IPS DF 4.7 (cell line): ENCODE results near the gene CMC1.
A peak's percentile ranks its signal among the peaks of the same experiment; 100 is the strongest.
"Not testable (repeated sequence)": the region's sequence is repeated elsewhere in the genome, so short reads cannot be mapped to it uniquely, and the experiment has no call there.

ENCODE experiments used
- DNase-seq: peaks from one replicate; pipeline ENCODE4 v3.0.0-alpha.2; 2013; ENCODE audit warnings: low spot score; ENCODE audit errors: extremely low read depth

Gene CMC1, protein sequence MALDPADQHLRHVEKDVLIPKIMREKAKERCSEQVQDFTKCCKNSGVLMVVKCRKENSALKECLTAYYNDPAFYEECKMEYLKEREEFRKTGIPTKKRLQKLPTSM

DNA sequence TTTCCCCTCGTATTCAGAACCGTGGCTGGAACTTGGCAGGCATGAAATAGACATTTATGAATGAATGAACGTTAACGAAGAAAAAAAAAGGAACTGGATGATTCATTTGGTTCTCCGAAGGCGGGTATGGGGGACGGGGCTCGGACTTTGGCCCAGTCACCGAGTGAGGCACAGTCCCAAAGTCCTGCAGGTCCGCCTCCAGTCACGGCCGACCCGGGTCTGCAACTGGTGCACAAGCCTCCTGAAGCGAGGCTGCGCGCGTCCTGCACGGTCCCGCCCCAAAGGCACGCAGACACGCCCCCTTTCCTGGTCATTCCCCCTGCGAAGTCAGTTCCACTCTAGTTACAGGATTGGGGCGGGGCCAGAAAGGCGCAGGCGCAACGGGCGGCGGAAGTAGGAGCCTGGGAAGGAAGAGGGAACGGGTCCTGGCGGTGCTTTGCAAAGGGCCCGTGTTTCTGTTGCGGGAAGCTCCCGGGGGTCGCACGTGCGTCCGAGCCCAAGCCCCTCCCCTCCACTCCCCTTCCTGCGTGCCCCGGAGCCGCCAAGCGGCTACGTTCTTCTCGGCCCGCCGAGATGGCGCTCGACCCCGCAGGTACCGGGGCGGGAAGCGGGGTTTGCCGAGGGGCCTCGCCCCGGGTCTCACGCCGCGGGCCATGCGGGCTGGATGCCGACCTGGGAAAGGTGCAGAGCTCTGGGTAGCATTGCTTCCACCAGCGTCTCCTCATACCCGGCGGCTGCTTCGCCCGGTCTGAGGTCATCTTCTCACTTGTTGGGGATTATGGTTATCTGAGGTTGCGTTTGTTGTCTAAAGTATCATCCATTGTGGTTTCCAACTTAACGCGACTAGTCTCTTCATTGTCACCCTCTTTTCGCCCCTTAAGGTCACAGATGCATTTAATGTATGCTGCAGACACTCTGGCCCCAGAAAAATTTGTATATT, at the start of gene CMC1:
Gene CMC1 (plus strand): TSS at position 399 of the 940 bp plus-strand sequence. CDS start 175 bp downstream, at position 574.
- peak; percentile 94 for DNase-seq

DNA sequence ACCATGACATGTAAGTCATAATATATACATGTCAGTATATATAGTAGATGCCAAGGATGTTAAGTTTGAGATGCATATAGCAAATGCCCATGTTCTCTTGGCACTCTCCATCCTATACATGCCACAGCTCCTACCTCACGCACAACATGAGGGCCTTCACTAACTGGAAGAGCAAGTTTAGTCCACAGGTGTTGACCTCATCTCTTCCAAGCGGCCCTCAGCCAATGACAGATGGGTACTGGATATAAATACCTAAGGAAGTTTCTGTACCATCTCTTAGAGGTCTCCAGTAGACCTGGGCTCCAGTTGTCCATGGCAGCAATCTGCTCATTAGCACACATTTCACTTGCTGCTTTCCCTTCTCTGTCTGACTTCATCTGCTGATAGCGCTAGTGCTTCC, 43.3 kb upstream of the CMC1 start:
- DNase-seq: no peak

DNA sequence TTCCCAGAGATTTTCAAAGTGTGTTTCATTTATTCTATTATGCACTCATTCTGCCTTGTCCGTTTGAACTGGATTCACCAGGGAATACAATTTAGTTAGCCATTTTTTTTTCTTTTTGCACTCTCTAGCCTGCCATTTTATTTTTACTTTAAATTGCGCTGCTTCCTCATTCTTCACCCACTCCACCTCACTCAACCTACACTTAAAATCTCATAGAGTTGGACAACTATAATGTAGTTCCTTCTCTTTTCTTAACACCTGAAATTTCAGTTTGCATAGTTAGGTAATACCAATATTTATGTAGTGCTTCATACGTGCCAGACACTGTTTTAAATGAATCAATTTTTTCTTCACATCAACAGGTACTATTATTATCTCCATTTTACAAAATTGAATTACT, 42.4 kb upstream of the CMC1 start:
- no peak for DNase-seq

DNA sequence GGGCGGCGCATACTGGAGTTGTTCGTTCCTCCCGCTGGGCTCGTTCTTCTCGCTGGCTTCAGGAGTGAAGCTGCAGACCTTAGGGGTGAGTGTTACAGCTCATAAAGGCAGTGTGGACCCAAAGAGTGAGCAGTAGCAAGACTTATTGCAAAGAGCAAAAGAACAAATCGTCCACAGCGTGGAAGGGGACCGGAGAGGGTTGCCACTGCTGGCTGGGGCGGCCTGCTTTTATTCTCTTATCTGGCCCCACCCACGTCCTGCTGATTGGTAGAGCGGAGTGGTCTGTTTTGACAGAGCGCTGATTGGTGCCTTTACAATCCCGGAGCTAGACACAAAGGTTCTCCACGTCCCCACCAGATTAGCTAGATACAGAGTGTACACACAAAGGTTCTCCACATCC, 41.8 kb upstream of the CMC1 start:
- not testable (repeated sequence) for DNase-seq

DNA sequence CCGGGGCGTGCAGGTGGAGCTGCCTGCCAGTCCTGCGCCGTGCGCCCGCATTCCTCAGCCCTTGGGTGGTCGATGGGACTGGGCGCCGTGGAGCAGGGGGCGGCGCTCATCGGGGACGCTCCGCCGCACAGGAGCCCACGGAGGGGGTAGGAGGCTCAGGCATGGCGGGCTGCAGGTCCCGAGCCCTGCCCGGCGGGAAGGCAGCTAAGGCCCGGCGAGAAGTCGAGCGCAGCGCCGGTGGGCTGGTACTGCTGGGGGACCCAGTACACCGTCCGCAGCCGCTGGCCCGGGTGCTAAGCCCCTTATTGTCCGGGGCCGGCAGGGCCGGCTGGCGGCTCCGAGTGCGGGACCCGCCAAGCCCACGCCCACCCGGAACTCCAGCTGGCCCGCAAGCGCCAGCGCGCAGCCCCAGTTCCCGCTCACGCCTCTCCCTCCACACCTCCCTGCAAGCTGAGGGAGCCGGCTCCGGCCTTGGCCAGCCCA, 41.0 kb upstream of the CMC1 start:
- DNase-seq: not testable (repeated sequence)

DNA sequence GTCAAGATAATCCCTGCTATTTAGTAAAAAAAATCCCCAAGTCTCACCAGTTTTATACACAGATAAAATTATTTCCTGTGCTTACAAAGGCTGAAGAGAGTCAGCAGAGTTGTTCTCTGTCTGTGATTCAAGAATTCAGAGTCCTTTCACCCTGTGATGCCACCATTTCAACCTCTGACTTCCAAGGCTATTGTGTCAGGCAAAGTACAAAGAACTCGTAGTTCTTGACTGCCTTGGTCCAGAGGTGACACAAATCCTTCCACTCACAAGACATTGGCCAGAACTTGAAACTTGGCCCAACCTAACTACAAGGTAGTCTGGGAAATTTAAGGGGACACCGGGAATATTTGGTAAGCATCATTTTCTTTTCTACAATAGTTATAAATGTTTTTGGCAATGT, 34.9 kb upstream of the CMC1 start:
- DNase-seq: no peak

DNA sequence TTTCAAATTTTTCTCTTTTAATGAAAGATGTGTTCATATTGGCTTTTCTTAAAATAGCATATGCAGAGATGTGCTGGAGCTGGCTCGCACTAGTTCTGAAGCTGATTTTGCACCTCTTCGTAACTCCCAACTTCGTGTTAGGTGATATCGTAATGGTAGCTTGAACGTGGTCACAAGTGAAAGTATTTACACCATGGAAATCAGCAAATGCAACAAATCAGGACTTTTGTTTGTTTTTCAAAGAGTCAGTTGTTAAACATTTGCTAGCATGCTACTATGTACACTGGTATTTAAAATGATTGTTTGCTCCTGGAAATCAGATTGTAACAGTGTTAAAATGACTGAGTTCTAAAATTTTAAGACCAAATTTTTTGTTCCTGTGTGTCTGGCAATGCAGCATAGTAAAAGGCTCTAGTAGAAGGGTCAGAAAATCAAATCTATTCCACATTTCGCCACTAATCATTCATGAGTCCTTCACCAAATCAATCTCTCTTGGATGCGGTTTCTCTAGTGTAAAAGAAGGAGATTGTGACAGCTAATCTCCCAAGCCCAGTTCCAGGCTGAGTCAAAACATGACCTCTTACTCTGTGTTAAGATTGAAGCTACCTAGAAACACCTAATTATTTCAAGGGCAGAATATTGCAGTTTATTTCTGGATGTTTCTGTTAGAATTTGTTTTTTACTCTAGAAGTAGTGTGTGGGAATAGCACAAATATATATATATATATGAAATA, 34.3 kb upstream of the CMC1 start:
- DNase-seq: no peak

DNA sequence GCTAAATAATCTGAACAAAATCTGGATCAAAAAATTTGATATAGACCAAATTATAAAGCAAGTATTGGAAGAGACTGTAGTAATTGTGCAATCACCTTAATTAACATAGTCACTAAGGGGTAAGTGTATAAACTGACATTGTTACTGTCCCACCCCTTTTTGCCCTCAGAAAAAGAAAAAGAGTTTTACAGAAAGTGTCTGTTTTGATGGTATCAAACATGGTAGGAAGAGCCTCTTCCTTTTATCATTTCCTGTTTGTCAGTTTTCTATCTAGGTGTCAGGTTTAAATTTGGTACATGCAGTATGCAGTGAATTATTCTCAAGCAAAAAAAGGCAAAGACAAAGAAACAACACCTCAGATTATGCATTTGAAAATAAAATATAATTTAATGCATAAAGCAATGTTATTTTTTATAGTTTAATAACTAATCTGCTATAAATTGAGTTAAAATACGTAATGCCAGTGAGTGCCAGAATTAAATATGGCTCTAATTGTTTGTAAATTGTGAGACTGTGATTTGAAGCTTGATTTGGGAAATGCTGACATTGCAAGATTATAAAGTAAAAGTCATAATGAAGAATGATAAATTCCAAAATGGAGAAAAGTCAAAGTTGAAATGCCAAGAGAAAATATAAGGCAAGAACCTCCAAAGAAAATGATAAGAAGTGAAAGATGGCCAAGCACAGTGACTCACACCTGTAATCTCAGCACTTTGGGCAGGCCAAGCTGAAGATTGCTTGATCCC, 30.3 kb upstream of the CMC1 start:
- no peak for DNase-seq

DNA sequence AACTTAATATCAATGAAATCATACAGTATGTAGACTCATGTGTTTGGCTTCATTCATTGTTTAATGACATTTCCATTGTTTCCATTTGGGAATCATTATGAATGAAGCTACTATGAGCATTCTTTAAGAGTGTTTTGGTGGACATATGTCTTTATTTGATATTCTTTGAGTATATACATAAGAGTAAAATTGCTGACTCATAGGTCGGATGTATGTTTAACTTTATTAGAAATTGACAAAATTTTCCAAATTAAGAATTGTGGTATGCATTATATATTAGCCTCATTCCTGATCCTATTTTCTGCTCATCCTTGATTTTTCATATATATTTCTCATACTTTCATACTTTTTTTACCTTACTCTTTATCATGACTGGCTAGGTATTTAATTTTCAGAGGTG, 28.7 kb upstream of the CMC1 start:
- DNase-seq: no peak

DNA sequence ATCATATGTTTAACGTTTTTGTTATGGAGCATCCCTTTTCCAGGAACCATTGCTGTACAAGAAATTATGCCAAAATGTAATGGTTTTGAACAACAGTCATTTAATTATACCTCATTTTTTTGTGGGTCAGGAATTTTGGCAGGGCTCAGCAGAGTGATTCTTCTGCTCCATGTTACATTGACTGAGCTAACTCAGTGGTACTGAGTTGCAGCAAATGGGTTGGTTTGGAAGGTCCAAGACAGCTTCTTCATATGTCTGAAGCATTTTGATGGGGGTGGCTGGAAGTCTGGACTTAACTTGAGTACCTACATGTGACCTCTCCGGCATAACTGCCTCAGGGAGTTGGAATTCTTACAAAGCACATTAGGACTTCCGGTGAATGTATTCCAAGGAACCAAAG, 26.0 kb upstream of the CMC1 start:
- DNase-seq: no peak

DNA sequence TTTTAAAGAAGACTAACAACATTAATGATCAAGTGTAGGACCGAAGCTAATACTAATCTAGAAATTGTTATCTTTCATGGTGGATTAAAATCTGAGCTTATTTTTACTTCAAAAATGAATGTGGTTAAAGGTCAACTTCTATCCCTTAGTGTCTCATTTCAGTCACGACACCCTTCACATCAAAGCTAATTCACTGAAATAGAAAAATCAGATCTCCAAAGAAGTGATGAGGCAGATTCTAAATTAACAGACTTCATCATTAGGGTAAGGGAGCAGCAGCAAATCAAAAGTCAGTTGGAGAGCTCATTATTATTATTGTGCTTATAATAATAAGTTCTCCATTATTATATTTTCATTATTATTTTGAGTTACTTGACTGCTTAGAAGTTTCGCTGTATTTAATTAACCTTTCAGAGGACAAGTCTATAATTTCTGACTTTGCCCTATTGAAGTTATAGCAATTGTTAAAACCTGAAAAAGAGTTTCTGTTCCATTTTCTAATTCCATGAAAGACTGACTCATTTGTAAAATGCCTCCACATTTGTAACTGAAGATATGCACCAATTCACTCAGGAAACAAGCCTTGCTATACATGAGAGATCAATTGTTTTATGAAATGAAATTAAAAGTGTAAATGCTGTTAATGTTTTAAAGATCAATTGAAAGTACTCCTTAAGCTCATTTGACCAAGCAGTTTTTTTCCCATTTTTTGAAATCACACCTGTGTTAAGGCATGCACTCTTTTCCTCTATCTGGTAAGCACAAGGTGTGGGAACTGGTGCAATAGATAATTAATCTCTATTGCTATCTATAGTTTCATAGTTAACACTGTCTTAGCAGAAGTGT, 23.1 kb upstream of the CMC1 start:
- no peak for DNase-seq

DNA sequence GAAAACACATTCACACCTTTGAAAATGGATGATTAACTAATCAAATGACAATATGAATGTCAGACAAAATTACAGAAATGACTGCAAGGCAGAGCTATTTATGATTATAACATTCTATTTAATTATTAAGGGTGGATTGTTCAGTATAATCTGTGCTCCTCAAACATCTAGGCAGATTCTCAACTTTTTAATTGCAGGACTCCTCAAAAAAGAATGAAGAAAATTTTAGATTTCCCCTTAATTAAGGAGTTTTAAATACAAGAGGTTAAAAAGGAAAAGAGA, 22.6 kb upstream of the CMC1 start:
- DNase-seq: no peak

DNA sequence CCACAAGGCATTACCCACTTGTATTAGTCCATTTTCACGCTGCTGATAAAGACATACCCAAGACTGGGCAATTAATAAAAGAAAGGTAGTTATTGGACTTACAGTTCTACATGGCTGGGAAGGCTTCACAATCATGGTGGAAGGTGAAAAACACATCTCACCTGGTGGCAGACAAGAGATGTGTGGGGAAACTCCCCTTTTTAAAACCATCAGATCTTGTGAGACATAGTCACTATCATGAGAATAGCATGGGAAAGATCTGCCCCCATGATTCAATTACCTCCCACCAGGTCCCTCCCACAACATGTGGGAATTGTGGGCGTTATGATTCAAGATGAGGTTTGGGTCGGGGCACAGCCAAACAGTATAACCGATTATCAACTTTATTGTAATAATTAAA, 17.0 kb upstream of the CMC1 start:
- DNase-seq: no peak

DNA sequence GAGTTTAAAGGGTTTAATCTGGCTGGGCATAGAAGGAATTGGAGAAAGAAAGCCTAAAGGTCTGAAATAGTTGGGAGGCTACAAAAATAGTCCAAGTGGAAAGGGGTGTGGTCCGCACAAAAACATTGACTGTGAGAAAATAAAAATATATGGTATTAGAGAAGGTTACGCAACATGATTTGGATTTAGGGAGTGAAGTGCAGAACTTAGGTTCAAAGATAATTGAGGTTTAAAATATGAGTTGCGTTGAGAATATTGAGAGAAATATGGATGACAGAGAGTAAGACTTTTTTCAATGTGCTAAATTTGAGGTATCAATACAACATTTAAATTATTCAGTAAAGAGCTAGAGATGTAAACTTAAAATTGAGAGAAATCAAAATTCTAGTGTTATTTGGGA, 15.4 kb upstream of the CMC1 start:
- no peak for DNase-seq

DNA sequence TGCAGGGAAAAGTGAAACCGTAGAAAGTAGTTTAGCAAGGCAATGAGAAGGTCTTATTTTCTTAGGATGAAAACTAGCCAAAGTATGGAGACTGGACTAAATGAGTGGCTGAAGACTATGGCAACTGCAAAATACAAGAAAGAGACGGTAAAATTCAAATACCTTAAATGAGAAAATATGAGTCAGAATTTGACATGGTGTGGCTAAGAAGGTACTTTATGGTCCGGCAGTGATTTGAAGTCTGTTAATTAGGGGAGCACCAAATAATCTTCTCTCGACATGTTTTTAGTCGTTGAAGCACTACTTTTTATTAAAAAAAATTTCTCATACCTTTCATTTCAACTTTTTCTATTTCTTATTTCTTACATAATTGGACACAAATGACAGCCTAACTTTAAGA, 12.8 kb upstream of the CMC1 start:
- no peak for DNase-seq

DNA sequence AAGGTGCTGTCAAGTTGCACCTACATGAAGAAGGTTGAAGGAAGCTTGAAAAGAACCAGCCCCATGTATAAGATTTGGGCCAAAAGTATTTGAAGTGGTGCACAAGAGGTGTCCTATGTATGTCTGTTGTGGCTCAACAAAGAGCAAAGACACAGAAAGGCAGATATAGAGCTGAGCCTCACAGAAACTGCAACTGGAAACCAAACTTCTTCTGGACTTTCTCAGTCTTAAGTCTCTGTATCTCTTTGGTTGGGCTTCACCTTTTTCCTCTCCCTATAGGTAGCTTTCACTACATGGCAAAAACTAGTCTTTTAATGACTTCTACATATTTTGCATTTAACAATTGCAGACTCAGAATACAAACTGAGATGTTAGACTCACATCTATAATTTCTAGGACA, 8.8 kb upstream of the CMC1 start:
- DNase-seq: no peak

DNA sequence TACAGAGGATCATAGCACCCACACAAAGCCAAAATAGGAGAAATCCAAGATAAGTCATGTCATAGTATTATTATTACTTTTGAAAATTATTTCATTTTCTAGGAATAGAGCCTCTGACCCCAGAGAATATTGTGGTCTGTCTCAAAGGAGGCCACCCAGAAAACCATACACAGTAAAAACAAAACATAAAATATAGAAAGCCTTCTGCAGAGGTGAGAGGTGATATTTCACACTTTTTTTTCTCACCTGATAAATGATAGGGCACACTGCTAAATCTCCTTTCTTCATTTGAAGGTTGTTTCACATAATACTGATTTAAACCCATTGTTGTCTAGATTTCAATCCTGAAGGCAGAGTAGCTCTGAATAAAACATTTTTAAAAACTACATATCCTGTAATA, 7.0 kb upstream of the CMC1 start:
- DNase-seq: no peak

DNA sequence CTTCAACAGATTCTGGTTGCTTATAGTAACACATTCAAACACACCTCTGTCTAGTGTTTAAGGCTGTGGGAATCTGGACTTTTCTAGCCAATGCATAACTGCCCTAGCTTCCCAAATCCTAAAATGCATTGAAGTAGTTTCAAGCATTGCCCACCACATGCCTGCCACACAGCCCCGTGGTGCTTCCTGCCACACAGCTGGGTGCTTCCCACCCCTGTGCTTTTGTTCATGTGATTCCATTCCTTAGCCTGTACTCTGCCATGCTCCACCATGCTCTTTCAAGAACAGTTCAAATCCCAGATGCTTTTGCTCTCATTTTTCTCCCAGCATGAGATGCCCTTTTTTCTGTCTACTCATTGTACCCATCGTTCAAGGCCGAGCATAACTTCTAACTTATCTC, 2.3 kb upstream of the CMC1 start:
- DNase-seq: no peak

DNA sequence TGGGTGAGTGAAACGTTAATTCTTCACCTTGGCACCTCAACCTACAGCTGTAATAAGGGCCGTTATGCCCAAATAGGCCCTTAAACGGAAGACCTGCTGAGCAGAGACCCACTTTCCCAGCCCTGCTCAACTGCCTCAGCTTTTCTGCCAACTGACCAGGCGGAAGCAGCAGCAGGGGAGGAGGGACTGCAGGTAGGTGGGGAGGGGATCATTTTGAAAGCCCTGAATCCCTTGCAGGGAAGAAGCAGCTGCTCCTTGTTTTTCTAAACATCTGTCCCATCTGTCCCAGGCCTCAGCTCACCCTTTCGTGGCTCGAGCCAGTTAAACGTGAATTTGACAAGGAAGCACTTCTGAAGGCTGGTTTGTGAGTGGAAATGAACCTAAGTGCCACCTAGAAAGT, 978 bp upstream of the CMC1 start:
- no peak for DNase-seq

DNA sequence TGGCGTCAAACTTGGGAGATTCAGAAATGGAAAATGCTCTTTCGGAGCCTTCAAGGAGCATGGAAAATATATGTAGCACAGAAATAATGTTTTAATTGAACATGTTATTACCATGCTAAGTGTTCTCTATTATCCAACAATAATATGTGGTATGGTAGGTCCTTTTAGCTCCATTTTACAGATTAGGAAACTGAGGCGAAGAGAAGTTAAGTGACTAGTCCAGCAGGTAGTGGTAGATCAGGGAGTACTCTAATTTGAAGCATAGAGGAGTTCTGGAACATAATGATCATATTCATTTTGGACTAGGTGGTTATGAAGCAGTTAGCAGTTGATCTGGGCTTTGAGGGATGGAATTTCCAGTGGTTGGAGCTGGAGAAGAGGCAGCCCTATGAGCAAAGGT, 1.1 kb downstream of the CMC1 start:
- no peak for DNase-seq
